ENCODE results near the gene WWC2.

DNA sequence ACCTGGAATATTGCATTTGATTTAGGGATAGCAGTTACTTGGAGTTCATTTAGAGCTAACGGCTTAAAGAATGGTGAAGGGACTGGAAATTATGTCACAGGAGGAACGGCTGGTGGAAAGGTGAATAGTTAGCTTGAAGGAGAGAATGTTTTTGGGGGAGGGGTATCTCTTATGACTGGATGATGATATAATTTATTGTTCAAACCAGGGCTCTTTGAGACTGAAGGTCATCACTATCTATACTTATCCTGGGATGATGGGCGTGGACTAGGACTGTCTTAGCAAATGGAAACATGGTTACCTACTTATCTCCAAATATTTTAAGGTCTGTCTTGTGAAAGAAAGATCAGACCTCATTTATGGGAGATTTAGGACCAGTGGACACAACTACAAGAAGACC is 30.1 kb downstream of the WWC2 start:
- TF ChIP-seq POLR2A (IDR thresholded peaks at IDR 0.05; ENCODE audit: low read depth, low read length) (no peak), POLR2AphosphoS5 (IDR thresholded peaks at IDR 0.05; ENCODE audit: insufficient read depth, low read depth, low read length) (no peak), FOS (IDR thresholded peaks at IDR 0.05; ENCODE audit: borderline replicate concordance, insufficient read depth, low read length) (no peak)
- TF ChIP-seq, protein P1, sequence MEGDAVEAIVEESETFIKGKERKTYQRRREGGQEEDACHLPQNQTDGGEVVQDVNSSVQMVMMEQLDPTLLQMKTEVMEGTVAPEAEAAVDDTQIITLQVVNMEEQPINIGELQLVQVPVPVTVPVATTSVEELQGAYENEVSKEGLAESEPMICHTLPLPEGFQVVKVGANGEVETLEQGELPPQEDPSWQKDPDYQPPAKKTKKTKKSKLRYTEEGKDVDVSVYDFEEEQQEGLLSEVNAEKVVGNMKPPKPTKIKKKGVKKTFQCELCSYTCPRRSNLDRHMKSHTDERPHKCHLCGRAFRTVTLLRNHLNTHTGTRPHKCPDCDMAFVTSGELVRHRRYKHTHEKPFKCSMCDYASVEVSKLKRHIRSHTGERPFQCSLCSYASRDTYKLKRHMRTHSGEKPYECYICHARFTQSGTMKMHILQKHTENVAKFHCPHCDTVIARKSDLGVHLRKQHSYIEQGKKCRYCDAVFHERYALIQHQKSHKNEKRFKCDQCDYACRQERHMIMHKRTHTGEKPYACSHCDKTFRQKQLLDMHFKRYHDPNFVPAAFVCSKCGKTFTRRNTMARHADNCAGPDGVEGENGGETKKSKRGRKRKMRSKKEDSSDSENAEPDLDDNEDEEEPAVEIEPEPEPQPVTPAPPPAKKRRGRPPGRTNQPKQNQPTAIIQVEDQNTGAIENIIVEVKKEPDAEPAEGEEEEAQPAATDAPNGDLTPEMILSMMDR (IDR thresholded peaks at IDR 0.05; ENCODE audit: extremely low read depth in 1 of 2, insufficient read depth in 1 of 2, low read depth in 1 of 2, low read length in 2 of 2): no peak

All from endothelial cell of umbilical vein (primary cell).